Measurements from ENCODE around the gene VPS13D. TPM values are rescaled to one million over a fixed set of nuclear protein-coding genes. Genes with fewer than 3 reads are reported as not detected.

The VPS13D gene
- total RNA-seq, 1 experiment from 2014 or later, result 22.7 TPM

DNA sequence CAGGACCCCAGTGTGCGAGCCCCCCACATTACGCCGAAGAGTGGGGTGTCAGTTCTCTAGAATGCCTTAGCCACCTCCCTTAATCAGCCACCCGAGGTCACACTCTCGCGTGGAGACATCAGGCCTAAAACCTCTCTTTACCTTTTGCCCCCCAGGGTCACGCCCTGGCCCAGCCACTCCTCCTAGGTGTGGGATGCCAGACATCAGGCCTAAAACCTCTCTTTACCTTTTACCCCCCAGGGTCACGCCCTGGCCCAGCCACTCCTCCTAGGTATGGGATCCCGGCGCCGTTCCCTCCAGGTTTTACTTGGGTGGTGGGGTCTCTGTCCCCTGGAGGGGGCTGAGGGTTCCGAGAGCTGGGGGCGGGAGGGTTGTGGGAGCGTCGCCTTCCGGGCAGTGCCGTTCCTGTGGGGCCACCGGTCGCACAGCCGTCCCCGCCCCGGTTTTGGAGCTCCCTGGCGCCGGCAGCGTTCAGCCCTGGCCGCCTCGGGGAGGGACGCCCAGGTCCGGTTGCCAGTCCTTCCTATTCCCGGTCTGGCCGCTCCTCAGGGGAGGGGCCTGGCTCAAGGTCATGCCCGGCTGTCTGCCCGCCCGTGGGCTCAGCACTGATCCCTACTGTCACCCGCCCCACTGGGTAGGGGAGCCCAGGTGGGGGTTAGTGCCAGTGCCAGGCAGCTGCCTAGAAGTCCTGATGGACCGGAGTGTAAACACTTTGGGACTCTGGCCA is 882 bp downstream of the VPS13D start:
- peak; percentile 55 for DNase-seq (ENCODE audit: low read depth)

DNA sequence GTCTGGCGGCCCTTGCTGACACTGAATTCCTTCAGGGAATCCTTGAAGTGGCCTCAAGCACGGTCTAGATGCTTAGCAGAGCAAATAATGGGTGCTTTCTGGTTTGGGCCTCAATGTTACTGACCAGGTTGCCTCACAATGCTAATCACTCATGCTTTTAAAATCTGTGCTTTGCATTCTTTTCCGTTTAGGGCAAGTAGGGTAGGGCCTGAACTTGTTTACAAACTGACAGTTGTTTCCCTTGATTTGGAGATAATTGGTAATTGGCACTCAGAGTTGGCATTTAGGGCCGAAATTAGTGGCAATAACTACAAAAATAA is 1.4 kb downstream of the VPS13D start:
- DNase-seq (ENCODE audit: low read depth), result no peak

DNA sequence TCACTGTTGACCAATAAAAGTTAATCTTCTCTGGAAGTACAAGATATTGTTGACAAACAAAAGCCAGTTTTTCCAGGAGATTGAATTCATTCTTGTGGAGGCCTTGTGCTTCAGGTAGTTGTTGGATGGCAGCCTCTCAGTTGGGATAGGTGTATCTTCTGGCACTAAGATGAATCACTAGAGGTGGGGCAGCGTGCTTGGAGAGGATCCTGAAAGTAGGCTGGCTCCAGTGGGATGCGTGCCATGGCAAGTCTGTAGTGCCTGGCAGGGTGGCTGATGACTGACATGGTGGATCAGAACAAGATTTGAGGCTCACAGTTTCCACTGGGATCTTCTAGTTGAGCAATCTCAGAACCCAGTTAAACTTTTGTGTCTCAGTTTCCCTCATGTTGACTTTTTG is 2.4 kb downstream of the VPS13D start:
- no peak for DNase-seq (ENCODE audit: low read depth)

DNA sequence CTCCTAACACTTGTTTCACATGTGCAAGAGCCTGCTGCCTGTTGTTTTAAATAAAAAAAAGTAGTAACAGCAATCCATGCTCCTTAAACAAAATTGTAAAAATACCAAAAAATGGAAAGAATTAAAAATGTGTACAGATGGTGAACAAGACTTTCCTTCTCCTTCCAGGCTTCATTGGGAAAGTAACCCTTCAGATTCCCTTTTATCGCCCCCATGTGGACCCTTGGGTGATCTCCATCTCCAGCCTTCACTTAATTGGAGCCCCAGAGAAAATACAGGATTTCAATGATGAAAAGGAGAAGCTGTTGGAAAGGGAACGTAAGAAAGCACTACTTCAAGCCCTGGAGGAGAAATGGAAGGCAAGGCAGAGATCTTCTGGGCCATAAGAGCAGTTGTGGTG is 14.2 kb downstream of the VPS13D start:
- DNase-seq (ENCODE audit: low read depth), result peak; percentile 23

DNA sequence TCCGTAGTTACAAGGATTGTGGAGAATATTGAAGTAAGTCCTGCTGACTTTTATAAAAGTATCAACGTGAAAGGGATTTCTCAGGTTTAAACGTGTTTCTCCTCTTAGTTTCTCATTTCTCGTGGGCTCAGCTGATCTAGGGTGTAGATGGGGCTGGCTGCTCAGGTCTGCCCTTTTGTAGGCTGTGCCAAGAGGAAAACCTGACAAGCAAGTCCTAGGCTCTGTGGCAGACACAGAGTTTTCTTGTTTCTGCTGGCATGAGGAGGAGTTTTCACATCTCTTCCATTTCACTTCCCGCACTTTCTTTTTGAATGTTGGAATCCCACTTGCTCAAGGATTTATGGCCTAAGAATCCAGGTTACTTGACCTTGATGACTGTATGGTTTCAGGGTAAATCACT is 14.8 kb downstream of the VPS13D start:
- DNase-seq (ENCODE audit: low read depth), result no peak

DNA sequence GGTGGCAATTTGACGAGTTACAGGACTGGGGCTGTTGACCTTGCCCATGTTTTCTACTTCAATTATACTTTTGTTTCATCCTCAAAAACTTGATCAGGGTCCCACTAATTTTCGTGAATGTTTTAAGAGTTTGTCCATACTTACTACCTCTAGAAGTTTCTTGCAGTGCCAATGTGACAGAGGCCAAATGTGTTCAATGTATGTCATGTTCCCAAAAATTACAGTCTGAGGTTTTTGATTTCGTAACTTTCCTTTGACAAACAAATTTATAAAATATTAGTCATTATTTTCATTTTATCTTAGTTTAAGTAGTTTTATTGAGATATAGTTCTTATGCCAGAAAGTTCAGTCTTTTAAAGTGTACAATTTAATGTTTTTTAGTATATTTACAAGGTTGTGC is 15.3 kb downstream of the VPS13D start:
- no peak for DNase-seq (ENCODE audit: low read depth)

DNA sequence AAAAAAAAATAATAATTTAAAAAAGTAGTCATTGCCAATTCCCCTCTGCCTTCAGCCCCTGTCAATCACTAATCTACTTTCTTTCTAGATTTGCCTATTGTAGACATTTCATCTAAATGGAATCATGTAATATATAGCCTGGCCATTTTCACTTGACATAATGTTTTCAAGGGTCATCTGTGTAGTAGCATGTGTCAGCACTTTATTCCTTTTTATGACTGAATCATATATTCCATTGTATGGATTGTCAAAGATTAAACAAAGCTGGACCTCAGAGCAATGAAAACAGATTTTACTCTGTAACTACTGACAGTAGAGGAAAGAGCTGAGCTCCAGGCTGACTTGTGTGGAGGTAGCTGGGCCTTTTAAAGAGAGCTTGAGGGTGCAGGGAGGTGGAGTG is 15.9 kb downstream of the VPS13D start:
- no peak for DNase-seq (ENCODE audit: low read depth)

DNA sequence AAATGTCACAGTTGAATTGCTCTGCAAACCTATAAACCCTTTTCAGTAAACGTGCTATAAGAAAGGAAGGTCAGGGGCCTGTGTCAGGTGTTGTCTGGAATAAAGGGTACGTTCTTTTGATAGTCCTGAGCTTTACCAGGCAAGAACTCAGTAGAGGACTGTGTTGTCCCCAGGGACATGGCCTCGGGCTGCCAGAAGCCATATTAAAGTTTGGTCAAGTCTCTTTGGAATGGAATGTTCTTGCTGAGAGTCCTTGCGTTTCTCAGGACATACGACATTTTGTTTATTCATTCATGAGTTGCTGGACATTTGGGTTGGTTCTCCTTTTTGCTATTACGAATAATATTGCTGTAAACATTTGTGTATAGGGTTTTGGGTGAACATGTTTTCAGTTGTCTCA is 16.8 kb downstream of the VPS13D start:
- no peak for DNase-seq (ENCODE audit: low read depth)

DNA sequence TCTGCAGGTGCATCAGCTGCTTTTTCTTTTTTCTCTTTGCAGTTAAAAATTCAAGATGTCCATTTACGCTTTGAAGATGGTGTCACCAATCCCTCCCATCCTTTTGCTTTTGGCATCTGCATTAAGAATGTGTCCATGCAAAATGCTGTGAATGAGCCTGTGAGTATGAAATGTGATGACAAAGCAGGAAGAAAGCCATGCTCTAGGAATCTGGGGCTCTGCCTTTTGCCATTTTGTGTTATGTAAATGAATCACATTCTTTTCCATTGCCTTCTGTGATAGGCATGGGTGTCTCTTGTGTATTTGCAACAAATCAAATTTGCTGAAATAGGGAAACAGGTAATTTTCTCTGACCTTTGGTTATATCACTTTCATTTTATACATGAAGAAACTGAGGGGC is 19.4 kb downstream of the VPS13D start:
- no peak for DNase-seq (ENCODE audit: low read depth)

DNA sequence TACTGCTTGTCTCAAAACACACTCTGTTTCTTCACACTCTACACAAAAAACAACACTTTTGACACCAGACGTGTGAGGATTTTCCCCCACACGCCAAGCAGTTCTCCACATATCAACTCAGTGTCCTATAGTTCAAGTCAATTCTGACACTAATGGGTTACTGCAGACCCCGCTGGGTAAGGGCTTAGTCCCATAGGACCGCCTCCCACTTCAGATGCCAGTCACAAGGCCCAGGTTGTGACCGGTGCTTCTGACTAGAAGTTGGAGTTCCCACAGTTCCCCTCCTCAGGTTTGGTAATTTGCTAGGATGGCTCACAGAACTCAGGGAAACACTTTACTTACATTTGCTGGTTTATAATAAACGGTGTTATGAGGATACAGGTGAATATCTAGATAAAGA is 19.9 kb downstream of the VPS13D start:
- no peak for DNase-seq (ENCODE audit: low read depth)

DNA sequence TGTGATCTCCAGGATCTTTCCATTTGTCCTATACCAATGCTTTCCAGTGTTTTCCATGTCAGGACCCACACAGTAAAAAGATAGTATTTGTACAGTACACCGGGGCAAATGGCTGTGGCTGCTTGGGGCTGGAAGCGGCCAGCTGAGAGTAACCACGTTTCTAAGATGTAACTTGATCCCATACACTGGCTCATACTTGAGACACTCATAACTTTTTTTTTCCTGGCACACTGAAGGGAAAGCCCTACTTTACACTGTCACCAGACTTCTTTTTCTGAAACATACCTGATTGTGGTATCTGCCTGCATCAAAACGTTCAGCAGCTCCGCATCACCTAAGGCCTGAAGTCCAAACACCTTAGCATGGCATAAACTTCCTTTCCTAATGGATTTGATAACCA is 21.6 kb downstream of the VPS13D start:
- DNase-seq (ENCODE audit: low read depth), result peak; percentile 13

DNA sequence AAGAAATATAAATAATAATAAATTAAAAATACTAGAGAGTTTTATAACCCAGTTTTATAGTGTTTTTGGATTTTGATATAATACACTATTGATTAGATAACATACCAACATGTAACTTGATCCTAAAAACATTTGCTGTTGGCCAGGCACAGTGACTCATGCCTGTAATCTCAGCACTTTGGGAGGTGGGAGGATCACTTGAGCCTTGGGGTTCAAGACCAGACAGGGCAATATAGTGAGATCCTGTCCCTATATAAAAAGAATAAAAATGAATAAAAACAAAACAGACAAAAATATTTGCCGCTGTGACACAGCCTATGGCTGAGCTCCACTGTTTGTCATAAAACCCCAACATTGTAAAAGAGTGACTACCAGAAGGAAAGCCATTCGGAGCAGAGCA is 26.1 kb downstream of the VPS13D start:
- DNase-seq (ENCODE audit: low read depth), result peak; percentile 4

DNA sequence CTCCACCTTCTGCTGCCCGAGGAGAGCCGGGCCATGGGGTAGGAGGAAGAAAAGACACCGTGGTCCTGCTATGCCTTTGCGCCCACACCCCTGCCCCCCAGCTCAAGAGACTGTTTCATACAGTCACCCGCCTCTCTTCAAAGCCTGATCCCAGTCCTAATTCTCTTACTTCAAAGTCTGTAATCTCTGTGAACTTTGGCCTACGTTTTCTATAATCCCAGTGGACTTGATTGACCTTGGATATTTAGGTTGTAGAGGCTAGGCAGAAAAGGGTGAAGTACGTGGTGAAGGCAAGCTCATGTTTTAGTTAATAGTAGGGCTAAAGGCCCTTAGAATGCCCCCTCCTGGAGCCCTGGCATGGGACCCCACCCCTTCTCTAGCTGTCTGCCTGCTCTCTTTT is 28.4 kb downstream of the VPS13D start:
- DNase-seq (ENCODE audit: low read depth), result no peak

DNA sequence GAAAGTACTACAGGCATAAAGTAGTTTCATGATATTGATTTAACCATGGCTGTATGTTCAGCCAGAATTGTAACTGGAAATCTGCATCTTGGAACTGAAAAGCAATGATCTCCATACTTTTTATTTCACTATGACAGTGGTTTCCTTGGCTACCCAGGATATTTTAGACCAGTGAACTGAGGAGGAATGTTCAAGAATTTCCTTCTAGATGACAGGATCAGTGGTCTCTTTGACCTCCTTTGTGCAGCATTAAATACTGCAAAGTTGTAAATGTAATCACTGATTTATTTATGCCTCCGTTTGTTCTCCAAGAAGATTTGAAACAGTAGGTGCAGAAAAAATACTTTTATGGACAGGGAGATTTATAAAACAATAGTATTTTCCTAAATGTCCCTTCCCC is 39.5 kb downstream of the VPS13D start:
- no peak for DNase-seq (ENCODE audit: low read depth)

DNA sequence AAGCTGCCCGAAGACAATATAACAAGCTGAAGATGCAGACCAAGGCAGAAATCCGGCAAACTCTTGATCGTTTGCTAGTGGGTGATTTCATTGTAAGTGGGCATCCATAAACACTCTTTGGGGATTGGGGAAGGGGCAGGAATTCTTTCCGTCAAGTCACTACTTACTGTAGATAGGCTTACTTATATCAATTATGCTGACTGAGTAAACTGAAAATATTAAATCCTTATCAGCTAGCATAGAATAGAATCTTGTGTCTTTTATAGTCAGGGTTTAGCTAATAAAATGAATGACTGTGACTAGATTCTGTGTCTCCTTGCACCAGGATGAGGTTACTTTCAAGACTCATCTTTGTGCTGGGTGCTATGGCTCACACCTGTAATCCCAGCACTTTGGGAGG is 41.2 kb downstream of the VPS13D start:
- no peak for DNase-seq (ENCODE audit: low read depth)

DNA sequence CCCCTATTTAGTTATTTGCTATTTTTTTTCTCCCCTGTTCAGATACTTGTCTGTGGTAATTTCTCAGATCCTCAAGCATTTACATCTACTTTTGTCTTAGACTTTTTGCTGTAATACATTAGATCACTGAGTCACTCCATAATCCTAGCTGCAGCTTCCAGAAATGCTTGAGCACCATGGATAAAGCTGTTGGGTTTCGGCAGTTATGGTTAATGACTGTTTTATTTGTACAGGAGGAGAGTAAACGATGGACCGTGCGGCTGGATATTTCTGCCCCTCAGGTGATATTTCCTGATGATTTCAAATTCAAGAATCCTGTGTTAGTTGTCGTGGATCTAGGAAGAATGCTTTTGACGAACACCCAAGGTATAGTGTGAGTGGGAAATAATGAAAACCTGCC is 42.9 kb downstream of the VPS13D start:
- DNase-seq (ENCODE audit: low read depth), result no peak

DNA sequence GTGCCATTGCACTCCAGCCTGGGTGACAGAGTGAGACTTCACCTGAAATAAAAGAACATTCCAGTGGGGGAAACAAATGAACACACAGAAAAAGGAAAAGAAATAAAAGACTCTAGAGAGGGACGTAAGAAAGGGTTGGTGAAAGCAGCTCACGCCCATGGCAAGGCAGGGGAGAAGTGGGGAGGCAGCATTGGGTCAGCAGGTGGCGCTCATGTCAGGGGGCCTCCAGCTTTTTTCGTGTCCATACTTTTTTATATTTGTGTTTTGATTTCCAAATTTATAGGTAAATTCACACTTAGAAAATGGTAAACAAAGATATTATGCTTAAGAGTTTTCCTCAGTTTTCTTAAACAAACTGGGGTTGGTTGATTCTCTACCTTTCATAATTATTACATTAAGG is 45.5 kb downstream of the VPS13D start:
- DNase-seq (ENCODE audit: low read depth), result peak; percentile 15

DNA sequence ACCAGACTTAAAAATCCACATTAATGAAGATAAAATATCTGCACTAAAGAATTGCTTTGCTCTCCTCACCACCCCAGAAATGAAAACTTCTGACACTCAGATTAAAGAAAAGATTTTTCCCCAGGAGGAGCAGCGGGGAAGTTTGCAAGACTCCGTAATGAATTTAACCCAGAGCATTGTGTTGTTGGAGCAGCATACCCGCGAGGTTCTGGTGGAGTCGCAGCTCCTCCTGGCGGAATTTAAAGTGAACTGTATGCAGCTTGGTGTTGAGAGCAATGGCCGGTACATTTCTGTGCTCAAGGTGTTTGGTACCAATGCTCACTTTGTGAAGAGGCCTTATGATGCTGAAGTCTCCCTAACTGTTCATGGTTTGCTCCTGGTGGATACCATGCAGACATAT is 46.4 kb downstream of the VPS13D start:
- DNase-seq (ENCODE audit: low read depth), result no peak

DNA sequence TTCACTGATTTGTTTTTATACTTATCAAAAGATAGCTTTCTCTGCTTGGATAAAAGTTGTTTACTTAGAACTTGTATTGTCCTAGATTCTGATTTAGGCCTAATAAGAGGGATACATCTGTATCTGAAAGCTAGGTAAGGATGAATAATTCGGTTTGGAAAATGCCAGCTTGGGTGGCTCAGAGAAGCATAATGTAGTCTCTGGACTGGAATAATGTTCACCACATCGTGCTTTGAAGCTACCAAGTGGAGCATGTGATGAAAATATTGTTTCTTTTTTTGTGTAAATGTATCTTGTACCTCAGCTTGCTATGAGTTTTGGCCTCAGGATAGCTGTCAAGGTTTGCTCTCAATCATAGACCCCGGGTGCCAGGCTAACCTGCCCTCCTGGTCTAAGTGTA is 49.2 kb downstream of the VPS13D start:
- DNase-seq (ENCODE audit: low read depth), result no peak

DNA sequence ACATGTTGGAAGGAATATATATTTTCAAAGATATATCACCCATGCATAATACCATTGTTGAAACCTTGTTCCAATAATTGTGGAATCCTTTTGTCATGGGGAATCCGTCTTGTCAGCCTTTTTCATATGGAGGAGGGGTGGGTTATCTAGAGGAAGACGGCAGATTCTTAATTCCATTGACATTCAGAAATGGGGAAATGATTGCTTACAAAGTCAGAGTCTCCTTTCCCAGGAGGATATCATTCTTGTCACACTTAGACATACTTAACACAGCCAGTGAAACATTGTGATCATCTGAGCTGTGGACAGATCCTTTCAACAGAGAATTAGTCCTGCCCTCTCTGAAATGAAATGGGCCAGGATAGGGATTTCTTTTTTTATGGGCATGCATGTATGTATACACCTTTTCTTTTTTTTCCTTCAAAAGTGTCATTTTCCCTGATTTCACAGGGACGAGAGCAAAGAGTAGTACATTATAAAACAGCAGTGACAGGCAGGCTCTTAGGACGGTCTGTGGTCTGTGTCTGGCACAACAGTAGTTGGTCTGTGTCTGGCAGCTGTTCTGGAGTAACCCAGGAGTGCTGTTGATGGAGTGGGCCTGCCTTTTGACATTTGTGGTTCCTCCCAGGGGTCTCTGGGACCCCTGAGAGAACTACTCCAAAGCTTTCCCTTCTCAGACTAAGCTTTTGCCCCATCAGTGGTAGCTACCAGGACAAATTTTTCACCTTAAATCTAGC is 50.1 kb downstream of the VPS13D start:
- DNase-seq (ENCODE audit: low read depth), result no peak

DNA sequence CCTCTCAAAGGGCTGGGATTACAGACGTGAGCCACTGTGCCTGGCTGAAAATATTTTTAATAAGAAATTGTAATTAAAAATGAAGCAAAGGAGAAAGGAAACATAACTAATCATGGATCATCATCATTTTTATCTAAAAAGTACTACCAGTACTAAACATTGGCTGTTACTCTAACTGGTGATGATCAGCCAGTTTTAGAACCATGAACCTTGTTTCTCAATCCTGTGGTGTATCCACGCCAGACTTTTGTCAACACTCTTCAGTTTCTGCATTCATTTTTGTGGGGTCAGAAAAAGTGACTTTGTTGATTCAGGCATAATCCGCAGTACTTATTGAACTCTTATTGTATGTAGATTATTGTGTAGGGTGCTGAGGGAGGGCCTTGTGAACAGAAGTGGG is 52.3 kb downstream of the VPS13D start:
- DNase-seq (ENCODE audit: low read depth), result no peak

DNA sequence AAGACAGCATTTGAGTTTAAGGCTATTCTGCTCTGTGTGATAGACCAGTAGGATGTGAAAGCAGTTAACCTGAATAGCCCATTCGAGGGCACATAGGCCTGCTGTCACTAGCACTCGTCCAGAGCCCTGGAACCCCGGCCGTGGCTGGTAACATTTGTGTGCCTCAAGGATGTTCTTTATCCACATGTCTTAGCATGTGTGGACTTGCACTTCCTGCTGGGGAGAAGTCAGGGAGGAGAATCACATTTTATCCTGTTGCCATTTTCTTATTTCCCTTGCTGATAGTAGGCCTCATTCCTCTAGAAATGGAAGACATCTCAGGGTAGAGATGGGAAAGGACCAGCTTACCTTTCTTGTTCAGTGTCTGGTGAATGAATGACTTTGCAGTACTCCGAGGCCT is 54.7 kb downstream of the VPS13D start:
- no peak for DNase-seq (ENCODE audit: low read depth)

DNA sequence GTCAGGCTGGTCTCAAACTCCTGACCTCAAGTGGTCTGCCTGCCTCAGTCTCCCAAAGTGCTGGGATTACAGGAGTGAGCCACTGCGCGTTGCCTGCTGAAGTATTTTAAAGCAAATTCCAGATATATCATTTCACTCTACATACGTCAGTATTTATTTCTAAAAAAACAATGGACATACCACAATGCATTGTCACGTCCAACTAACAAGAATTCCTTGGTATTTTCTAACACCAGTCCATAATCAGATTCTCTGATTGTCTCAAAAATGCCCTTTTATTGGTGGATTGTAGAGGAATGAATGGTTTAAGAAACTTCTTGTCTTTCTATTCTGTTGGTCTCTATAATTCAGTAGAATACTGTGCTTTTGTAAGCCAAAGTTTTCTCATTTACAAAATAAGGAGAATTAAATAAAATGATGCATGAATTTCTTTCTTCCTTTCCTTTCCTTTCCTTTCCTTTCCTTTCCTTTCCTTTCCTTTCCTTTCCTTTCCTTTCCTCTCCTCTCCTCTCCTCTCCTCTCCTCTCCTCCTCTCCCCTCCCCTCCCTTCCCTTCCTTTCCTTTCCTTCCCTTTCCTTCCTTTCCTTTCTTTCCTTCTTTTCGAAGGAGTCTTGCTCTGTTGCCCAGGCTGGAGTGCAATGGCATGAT is 55.8 kb downstream of the VPS13D start:
- DNase-seq (ENCODE audit: low read depth), result no peak

Data from M059J (cell line).